Thymus (tissue), 11 donors: ENCODE measurements around the gene CELF1. TPM values are rescaled to one million over a fixed set of nuclear protein-coding genes. Genes with fewer than 3 reads are reported as not detected.

Experiments
- DNase-seq, 9 donors: peaks; one replicate each; pipeline ENCODE4 v3.0.0-alpha.2; 2013; ENCODE audit warnings: low spot score in 9 of 9, low read depth in 6 of 9, missing footprints in 1 of 9
- H3K27ac ChIP-seq, 2 donors: one replicate each; pipeline ENCODE4 v1.5.1; 2013; ENCODE audit warnings: control low read depth in 1 of 2, low read depth in 1 of 2, low read length in 1 of 2, mild to moderate bottlenecking in 1 of 2, moderate library complexity in 1 of 2
- H3K27me3 ChIP-seq, 2 donors: one replicate each; pipeline ENCODE4 v1.5.1; 2013; ENCODE audit warnings: low read length in 1 of 2; ENCODE audit not compliant: control insufficient read depth in 2 of 2, insufficient read depth in 1 of 2
- H3K36me3 ChIP-seq, 2 donors: one replicate each; pipeline ENCODE4 v1.5.1; 2013; ENCODE audit warnings: low read length in 1 of 2, mild to moderate bottlenecking in 1 of 2, moderate library complexity in 1 of 2; ENCODE audit not compliant: control insufficient read depth in 2 of 2, insufficient read depth in 2 of 2
- H3K4me1 ChIP-seq, 2 donors: one replicate each; pipeline ENCODE4 v1.5.1; 2013; ENCODE audit warnings: low read length in 2 of 2; ENCODE audit not compliant: control insufficient read depth in 2 of 2, insufficient read depth in 2 of 2
- H3K4me3 ChIP-seq, 2 donors: one replicate each; pipeline ENCODE4 v1.5.1; 2013; ENCODE audit warnings: low read length in 2 of 2, control low read depth in 1 of 2, mild to moderate bottlenecking in 1 of 2
- H3K9me3 ChIP-seq, 2 donors: one replicate each; pipeline ENCODE4 v1.5.1; 2013; ENCODE audit warnings: low read length in 1 of 2, mild to moderate bottlenecking in 1 of 2; ENCODE audit not compliant: control insufficient read depth in 2 of 2, insufficient read depth in 1 of 2
- WGBS: extraction: QIAGEN DNeasy Blood & Tissue Kit; methylation state at CpG from one replicate; pipeline ENCODE4 v1.1.7; 2013; 5-methylcytosine and 5-hydroxymethylcytosine counted together
- polyA plus RNA-seq: library from polyadenylated mRNA; stranded (reverse); fragments of 200-250 nt; gene quantifications from one replicate; pipeline ENCODE4 v1.2.3, GENCODE V29; 2013
- total RNA-seq: library from RNA; stranded (reverse); fragments of 120-200 nt; gene quantifications from one replicate; pipeline ENCODE4 v1.2.4, GENCODE V29; 2013
- donor health status: healthy.

The CELF1 gene
- total and polyA plus RNA-seq, 2 donors, result 35.4 to 41.1 TPM

- H3K4me1 ChIP-seq, result peaks cover 0 to 5% of the 10 kb centered on the region in 2 donors
- H3K36me3 ChIP-seq, result peaks cover 80 to 95% of the 10 kb centered on the region in 2 donors
- WGBS, result 95% methylated on average over 4 of the region's 4 CpGs
- no peak overlapping the region for H3K27ac ChIP-seq
- DNase-seq, result no peak
- no peak overlapping the region for H3K4me3 ChIP-seq
- no peaks in the 10 kb centered on the region for H3K9me3 ChIP-seq
- H3K27me3 ChIP-seq, result no peaks in the 10 kb centered on the region
Observed at GRCh38 chr11:47470671-47471070, 82.3 kb downstream of the CELF1 start.

GRCh38 chr11:47469361-47470179 is 83.4 kb downstream of the CELF1 start:
- Histone ChIP-seq H3K9me3 (no peaks in the 10 kb centered on the region), H3K4me3 (no peak overlapping the region), H3K27me3 (no peaks in the 10 kb centered on the region), H3K4me1 (peaks cover 0 to 5% of the 10 kb centered on the region in 2 donors), H3K36me3 (peaks cover 78 to 95% of the 10 kb centered on the region in 2 donors), H3K27ac (peak overlapping the region in 1 of 2 donors; percentile 37)
- 98% methylated on average over 7 of the region's 7 CpGs for WGBS
- DNase-seq, result no peak

GRCh38 chr11:47468598-47469214 is 84.2 kb downstream of the CELF1 start:
- Histone ChIP-seq H3K4me3 (no peak overlapping the region), H3K9me3 (no peaks in the 10 kb centered on the region), H3K27me3 (no peaks in the 10 kb centered on the region), H3K27ac (peak overlapping the region in 1 of 2 donors; percentile 37), H3K4me1 (peaks cover 0 to 5% of the 10 kb centered on the region in 2 donors), H3K36me3 (peaks cover 73 to 94% of the 10 kb centered on the region in 2 donors)
- DNase-seq, result no peak
- 97% methylated on average over 8 of the region's 8 CpGs for WGBS

- Histone ChIP-seq H3K27me3 (no peaks in the 10 kb centered on the region), H3K9me3 (no peaks in the 10 kb centered on the region), H3K4me1 (peaks cover 0 to 5% of the 10 kb centered on the region in 2 donors), H3K4me3 (no peak overlapping the region), H3K27ac (no peak overlapping the region), H3K36me3 (peaks cover 65 to 81% of the 10 kb centered on the region in 2 donors)
- WGBS, result 99% methylated on average over 7 of the region's 7 CpGs
- DNase-seq, result no peak
Observed at GRCh38 chr11:47467357-47467756, 85.6 kb downstream of the CELF1 start.

DNA sequence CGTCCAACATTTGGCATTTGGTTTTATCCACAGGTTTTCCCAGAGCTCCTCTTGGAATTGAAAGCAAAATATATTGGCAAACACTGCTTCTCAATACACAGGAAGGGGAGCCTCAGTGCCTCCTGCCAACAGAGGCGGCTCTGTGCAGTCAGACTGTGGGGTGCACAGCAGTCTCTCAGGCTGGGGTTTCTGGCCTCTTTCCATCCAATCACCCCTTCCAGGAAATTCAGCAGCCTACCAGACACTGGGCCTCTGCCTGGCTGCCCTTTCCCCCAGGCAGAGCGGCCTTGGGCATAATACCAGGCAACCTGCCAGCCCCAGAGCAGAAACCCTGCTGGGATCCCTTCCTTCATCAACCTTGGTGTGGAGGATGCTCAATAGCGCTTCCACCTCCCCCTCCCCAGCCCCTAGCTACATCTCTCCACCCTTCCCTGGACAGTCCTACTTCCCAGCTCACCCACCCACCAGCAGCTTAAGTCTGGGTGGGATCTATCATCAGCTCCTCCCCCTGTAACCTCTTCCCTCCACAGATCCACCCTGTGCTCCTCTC is 86.2 kb downstream of the CELF1 start:
- peak overlapping the region in 1 of 2 donors; percentile 11 for H3K27ac ChIP-seq
- no peak overlapping the region for H3K4me3 ChIP-seq
- H3K9me3 ChIP-seq, result no peaks in the 10 kb centered on the region
- no peaks in the 10 kb centered on the region for H3K27me3 ChIP-seq
- 97% methylated on average over 4 of the region's 4 CpGs for WGBS
- peaks cover 0 to 5% of the 10 kb centered on the region in 2 donors for H3K4me1 ChIP-seq
- DNase-seq, result no peak
- H3K36me3 ChIP-seq, result peaks cover 65 to 76% of the 10 kb centered on the region in 2 donors

GRCh38 chr11:47466201-47466600 is 86.7 kb downstream of the CELF1 start:
- Histone ChIP-seq H3K27ac (no peak overlapping the region), H3K36me3 (peaks cover 63 to 70% of the 10 kb centered on the region in 2 donors), H3K27me3 (no peaks in the 10 kb centered on the region), H3K4me1 (peaks cover 0 to 5% of the 10 kb centered on the region in 2 donors), H3K4me3 (no peak overlapping the region), H3K9me3 (no peaks in the 10 kb centered on the region)
- 90% methylated on average over 5 of the region's 5 CpGs for WGBS
- no peak for DNase-seq

GRCh38 chr11:47464483-47464882 is 88.4 kb downstream of the CELF1 start:
- H3K36me3 ChIP-seq, result peaks cover 56% of the 10 kb centered on the region in 2 donors

DNA sequence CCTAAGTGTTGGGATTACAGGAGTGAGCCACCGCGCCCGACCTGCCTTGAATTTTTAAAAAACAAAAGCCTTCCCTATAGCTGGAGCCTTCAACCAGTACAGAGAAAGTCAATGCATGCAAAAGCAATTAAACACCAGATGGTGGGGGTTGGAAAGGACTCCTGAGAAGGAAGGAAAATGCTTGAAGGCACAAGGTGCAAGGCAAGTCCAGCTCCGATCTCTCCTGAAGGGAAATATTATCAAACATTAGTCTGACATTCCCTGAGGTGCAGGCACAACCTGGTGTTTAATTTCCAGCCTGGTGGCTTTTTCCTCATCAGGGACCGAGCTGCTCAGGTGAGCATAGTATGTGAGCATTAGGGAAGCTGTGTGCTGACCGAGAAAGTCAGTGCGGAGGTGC is 91.1 kb downstream of the CELF1 start:
- H3K27ac ChIP-seq, result no peak overlapping the region
- WGBS, result 98% methylated on average over 7 of the region's 7 CpGs
- H3K27me3 ChIP-seq, result no peaks in the 10 kb centered on the region
- no peaks in the 10 kb centered on the region for H3K4me1 ChIP-seq
- no peaks in the 10 kb centered on the region for H3K9me3 ChIP-seq
- H3K4me3 ChIP-seq, result no peak overlapping the region
- peaks cover 35% of the 10 kb centered on the region in 2 donors for H3K36me3 ChIP-seq
- no peak for DNase-seq

More at GRCh38 chr11:47464483-47464882, 88.4 kb downstream of the CELF1 start:
- no peak for DNase-seq
- H3K9me3 ChIP-seq, result no peaks in the 10 kb centered on the region
- no peaks in the 10 kb centered on the region for H3K27me3 ChIP-seq
- H3K4me1 ChIP-seq, result peaks cover 0 to 5% of the 10 kb centered on the region in 2 donors
- WGBS, result 97% methylated on average over 5 of the region's 5 CpGs
- H3K4me3 ChIP-seq, result no peak overlapping the region
- no peak overlapping the region for H3K27ac ChIP-seq
